Measurements from ENCODE around the gene BCL2.
"Not testable (repeated sequence)": the region's sequence is repeated elsewhere in the genome, so short reads cannot be mapped to it uniquely, and the experiment has no call there.

Gene BCL2

GRCh38 chr18:63319383-63320122, at the start of gene BCL2:
Gene BCL2, minus strand, starts transcription at chr18:63319769.
- peak; percentile 49 for DNase-seq

GRCh38 chr18:63368611-63369010, 49.0 kb upstream of the BCL2 start:
- no peak for DNase-seq

- DNase-seq = peak; percentile 97
These were observed 47.7 kb upstream of the BCL2 start, which contains the start of gene KDSR for GRCh38 chr18:63367053-63367953. Gene KDSR, minus strand, starts transcription at chr18:63367206. Its CDS starts 88 bp downstream, at chr18:63367118.

GRCh38 chr18:63366213-63367052, 46.9 kb upstream of the BCL2 start:
- peak; percentile 24 for DNase-seq

- DNase-seq = no peak
These were observed 46.3 kb upstream of the BCL2 start for GRCh38 chr18:63365876-63366212.

- no peak for DNase-seq
These were observed 44.4 kb upstream of the BCL2 start for GRCh38 chr18:63363951-63364350.

GRCh38 chr18:63363420-63363819, 43.9 kb upstream of the BCL2 start:
- DNase-seq = not testable (repeated sequence)

GRCh38 chr18:63356272-63356896, 36.8 kb upstream of the BCL2 start:
- no peak for DNase-seq

- no peak for DNase-seq
These were observed 30.7 kb upstream of the BCL2 start for GRCh38 chr18:63350230-63350629.

GRCh38 chr18:63348508-63349136, 29.1 kb upstream of the BCL2 start:
- no peak for DNase-seq

GRCh38 chr18:63346480-63347183, 27.1 kb upstream of the BCL2 start:
- no peak for DNase-seq

- no peak for DNase-seq
These were observed 26.5 kb upstream of the BCL2 start for GRCh38 chr18:63346031-63346430.

- DNase-seq = no peak
These were observed 25.3 kb upstream of the BCL2 start for GRCh38 chr18:63344918-63345317.

GRCh38 chr18:63344263-63344662, 24.7 kb upstream of the BCL2 start:
- no peak for DNase-seq

GRCh38 chr18:63342206-63342605, 22.6 kb upstream of the BCL2 start:
- peak; percentile 34 for DNase-seq

GRCh38 chr18:63339920-63340484, 20.4 kb upstream of the BCL2 start:
- DNase-seq = no peak

- DNase-seq = no peak
These were observed 17.0 kb upstream of the BCL2 start for GRCh38 chr18:63336366-63337099.

- DNase-seq = no peak
These were observed 11.5 kb upstream of the BCL2 start for GRCh38 chr18:63331105-63331504.

- DNase-seq = no peak
These were observed 10.0 kb upstream of the BCL2 start for GRCh38 chr18:63329431-63330145.

- no peak for DNase-seq
These were observed 6.4 kb upstream of the BCL2 start for GRCh38 chr18:63326011-63326410.

All from NCI-H526 treated with DMSO at 0.1 percent for 48 hours (cell line).